ENCODE data around the gene SKAP1. TPM values are rescaled to one million over a fixed set of nuclear protein-coding genes. Genes with fewer than 3 reads are reported as not detected.

SKAP1 gene
- total and polyA plus RNA-seq, 2 donors from 2014 or later = 34.8 to 42.6 TPM

DNA sequence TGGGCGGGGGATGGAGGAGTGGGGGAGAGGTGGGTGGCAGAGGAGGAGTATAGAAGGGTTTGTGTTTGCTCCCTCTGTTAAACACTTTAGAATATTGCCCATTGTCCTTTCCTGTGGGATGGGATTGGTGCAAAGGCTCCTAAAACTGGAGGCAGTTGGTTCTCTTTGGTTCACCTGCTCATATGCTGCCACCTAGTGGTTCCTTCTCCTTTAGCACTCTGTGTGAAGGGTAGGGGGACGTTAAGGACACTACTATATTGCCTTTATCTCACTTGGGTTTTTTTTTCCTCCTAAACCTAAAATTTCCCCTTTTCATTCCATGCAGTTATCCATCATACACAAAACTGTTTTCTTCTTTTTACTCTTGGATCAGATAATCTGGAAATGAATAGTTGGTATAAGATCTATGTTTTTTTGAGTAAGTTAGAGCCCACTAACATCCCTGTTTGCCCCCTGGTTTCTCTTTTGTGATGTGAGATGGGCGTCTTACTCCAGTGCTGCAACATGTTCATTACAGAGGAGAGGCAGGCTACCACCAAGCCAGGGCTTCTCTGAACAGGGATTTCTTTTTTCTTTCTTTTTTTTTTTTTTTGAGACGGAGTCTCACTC, 298.7 kb downstream of the SKAP1 start:
- no peak overlapping the region for H3K9ac ChIP-seq (ENCODE audit: low read length in 3 of 3)
- FAIRE-seq (no peak), DNase-seq (peak in 4 of 5 donors; percentile 71 to 92 (median 81))
- H3K27me3 ChIP-seq (ENCODE audit: control insufficient read depth, insufficient read depth, low read length) = no peaks in the 10 kb centered on the region
- no peaks in the 10 kb centered on the region for H3K4me1 ChIP-seq (ENCODE audit: control insufficient read depth in 2 of 3, insufficient read depth in 2 of 3, low read depth in 1 of 3, low read length in 3 of 3)
- intact Hi-C loops (cut with DNase I) = loop anchor here (10.0 kb wide), 1 partner anchor 107 kb away; no protein-coding TSS in a partner anchor
- no peak overlapping the region for H3K4me3 ChIP-seq (ENCODE audit: low read length in 3 of 3)
- no peaks in the 10 kb centered on the region for H3K36me3 ChIP-seq (ENCODE audit: control insufficient read depth in 2 of 3, insufficient read depth in 3 of 3, low read length in 3 of 3)
- H3K9me3 ChIP-seq (ENCODE audit: control insufficient read depth in 2 of 3, insufficient read depth in 1 of 3, low read length in 3 of 3) = no peaks in the 10 kb centered on the region
- TF ChIP-seq, protein P1, sequence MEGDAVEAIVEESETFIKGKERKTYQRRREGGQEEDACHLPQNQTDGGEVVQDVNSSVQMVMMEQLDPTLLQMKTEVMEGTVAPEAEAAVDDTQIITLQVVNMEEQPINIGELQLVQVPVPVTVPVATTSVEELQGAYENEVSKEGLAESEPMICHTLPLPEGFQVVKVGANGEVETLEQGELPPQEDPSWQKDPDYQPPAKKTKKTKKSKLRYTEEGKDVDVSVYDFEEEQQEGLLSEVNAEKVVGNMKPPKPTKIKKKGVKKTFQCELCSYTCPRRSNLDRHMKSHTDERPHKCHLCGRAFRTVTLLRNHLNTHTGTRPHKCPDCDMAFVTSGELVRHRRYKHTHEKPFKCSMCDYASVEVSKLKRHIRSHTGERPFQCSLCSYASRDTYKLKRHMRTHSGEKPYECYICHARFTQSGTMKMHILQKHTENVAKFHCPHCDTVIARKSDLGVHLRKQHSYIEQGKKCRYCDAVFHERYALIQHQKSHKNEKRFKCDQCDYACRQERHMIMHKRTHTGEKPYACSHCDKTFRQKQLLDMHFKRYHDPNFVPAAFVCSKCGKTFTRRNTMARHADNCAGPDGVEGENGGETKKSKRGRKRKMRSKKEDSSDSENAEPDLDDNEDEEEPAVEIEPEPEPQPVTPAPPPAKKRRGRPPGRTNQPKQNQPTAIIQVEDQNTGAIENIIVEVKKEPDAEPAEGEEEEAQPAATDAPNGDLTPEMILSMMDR (IDR thresholded peaks at IDR 0.05; ENCODE audit: borderline replicate concordance, extremely low read depth, insufficient read depth) = peak; percentile 81
- no peak overlapping the region for H3K27ac ChIP-seq (ENCODE audit: low read depth in 2 of 2, low read length in 2 of 2)

DNA sequence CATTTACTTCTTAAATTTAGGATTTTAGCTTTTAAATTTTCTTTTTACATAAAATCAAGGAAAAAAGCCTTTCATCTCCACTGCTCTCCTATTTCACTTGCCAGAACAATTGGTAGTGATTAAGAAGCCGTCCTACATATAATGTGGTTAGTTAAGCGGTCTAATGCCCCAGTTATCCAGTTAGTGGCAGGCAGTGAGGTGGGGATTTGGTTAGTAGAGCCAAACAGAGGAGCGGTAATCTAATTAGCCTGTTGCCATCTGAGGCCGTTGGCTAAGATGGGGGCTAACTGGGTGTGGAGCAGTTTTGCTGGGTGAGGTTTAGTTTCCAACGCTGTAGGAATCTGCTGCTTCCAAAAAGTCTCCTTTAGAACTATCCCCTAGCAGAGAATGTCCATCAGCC, 300.0 kb downstream of the SKAP1 start:
- H3K9me3 ChIP-seq (ENCODE audit: control insufficient read depth in 2 of 3, insufficient read depth in 1 of 3, low read length in 3 of 3) = no peaks in the 10 kb centered on the region
- DNase-seq = no peak

DNA sequence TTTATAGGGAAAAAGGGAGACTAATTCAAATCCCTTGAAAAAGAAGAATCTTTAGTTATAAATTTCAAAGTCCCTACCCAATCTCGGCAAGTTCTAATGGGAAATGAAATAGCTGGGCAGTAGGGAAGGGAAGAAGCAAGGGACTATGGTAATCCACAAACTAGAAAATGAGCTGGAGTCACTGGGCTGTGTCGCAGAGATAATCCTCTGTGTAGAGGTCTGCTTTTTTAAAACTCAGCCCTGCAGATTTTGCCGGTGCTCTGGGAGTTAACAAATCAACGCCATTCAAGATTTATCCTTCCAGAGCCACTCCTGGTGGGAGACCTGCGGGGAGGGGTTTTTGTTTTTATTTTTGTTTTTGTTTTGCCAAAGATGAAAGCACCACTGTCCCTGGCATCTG, 301.6 kb downstream of the SKAP1 start:
- intact Hi-C loops (cut with DNase I) = no loop called here

More for the DNA sequence above, 300.0 kb downstream of the SKAP1 start:
- FAIRE-seq = no peak
- H3K4me1 ChIP-seq (ENCODE audit: control insufficient read depth in 2 of 3, insufficient read depth in 2 of 3, low read depth in 1 of 3, low read length in 3 of 3) = no peaks in the 10 kb centered on the region
- peaks cover 0 to 2% (median 0%) of the 10 kb centered on the region in 3 donors for H3K36me3 ChIP-seq (ENCODE audit: control insufficient read depth in 2 of 3, insufficient read depth in 3 of 3, low read length in 3 of 3)
- no peak overlapping the region for H3K4me3 ChIP-seq (ENCODE audit: low read length in 3 of 3)
- no peak overlapping the region for H3K27ac ChIP-seq (ENCODE audit: low read depth in 2 of 2, low read length in 2 of 2)
- no peaks in the 10 kb centered on the region for H3K27me3 ChIP-seq (ENCODE audit: control insufficient read depth, insufficient read depth, low read length)
- no peak overlapping the region for H3K9ac ChIP-seq (ENCODE audit: low read length in 3 of 3)
- intact Hi-C loops (cut with DNase I) = loop anchor here (10.0 kb wide), 1 partner anchor 105 kb away; no protein-coding TSS in a partner anchor
- TF ChIP-seq, protein P1 (IDR thresholded peaks at IDR 0.05; ENCODE audit: borderline replicate concordance, extremely low read depth, insufficient read depth) = no peak

More for the DNA sequence above, 301.6 kb downstream of the SKAP1 start:
- Histone ChIP-seq H3K4me1 (ENCODE audit: control insufficient read depth in 2 of 3, insufficient read depth in 2 of 3, low read depth in 1 of 3, low read length in 3 of 3) (no peaks in the 10 kb centered on the region), H3K36me3 (ENCODE audit: control insufficient read depth in 2 of 3, insufficient read depth in 3 of 3, low read length in 3 of 3) (peaks cover 0 to 2% (median 0%) of the 10 kb centered on the region in 3 donors), H3K9me3 (ENCODE audit: control insufficient read depth in 2 of 3, insufficient read depth in 1 of 3, low read length in 3 of 3) (no peaks in the 10 kb centered on the region), H3K27me3 (ENCODE audit: control insufficient read depth, insufficient read depth, low read length) (no peaks in the 10 kb centered on the region), H3K9ac (ENCODE audit: low read length in 3 of 3) (no peak overlapping the region), H3K4me3 (ENCODE audit: low read length in 3 of 3) (no peak overlapping the region), H3K27ac (ENCODE audit: low read depth in 2 of 2, low read length in 2 of 2) (no peak overlapping the region)
- TF ChIP-seq, protein P1 (IDR thresholded peaks at IDR 0.05; ENCODE audit: borderline replicate concordance, extremely low read depth, insufficient read depth) = no peak
- DNase-seq = no peak
- FAIRE-seq = no peak

Measured in kidney (tissue), 14 donors.